SKM-1 treated with dmso at 0.1 percent for 144 hours (cell line): Measurements from ENCODE around the gene BEAN1.
"Not testable (repeated sequence)": the region's sequence is repeated elsewhere in the genome, so short reads cannot be mapped to it uniquely, and the experiment has no call there.

Experiments
- DNase-seq: peaks from one replicate; lab custom pipeline; 2025; ENCODE audit not compliant: unreplicated experiment; lab: John Stamatoyannopoulos, UW

The BEAN1 gene

GRCh38 chr16:66502020-66502913 lies 75.2 kb downstream of the BEAN1 start:
- DNase-seq, result peak; percentile 26

GRCh38 chr16:66503030-66503429 lies 75.9 kb downstream of the BEAN1 start:
- DNase-seq, result no peak

GRCh38 chr16:66503612-66504011 lies 76.5 kb downstream of the BEAN1 start:
- no peak for DNase-seq

- no peak for DNase-seq
Measured at GRCh38 chr16:66507731-66508239, 80.7 kb downstream of the BEAN1 start.

- DNase-seq, result no peak
Measured at GRCh38 chr16:66508248-66508913, 81.3 kb downstream of the BEAN1 start.

GRCh38 chr16:66508914-66509496 lies 81.9 kb downstream of the BEAN1 start:
- no peak for DNase-seq

GRCh38 chr16:66509576-66509975 lies 82.5 kb downstream of the BEAN1 start:
- DNase-seq, result no peak

- DNase-seq, result no peak
Measured at GRCh38 chr16:66510298-66510697, 83.2 kb downstream of the BEAN1 start.

GRCh38 chr16:66510711-66511601 lies 83.9 kb downstream of the BEAN1 start:
- DNase-seq, result no peak

GRCh38 chr16:66511602-66512271 lies 84.6 kb downstream of the BEAN1 start:
- DNase-seq, result no peak

- DNase-seq, result no peak
Measured at GRCh38 chr16:66512272-66513110, 85.4 kb downstream of the BEAN1 start.

- DNase-seq, result no peak
Measured at GRCh38 chr16:66513111-66513723, 86.1 kb downstream of the BEAN1 start.

- DNase-seq, result not testable (repeated sequence)
Measured at GRCh38 chr16:66514391-66514790, 87.3 kb downstream of the BEAN1 start.

GRCh38 chr16:66514980-66515595 lies 88.0 kb downstream of the BEAN1 start:
- DNase-seq, result not testable (repeated sequence)

- peak; percentile 21 for DNase-seq
Measured at GRCh38 chr16:66515596-66516508, 88.8 kb downstream of the BEAN1 start.

GRCh38 chr16:66516509-66516807 lies 89.4 kb downstream of the BEAN1 start:
- no peak for DNase-seq

- DNase-seq, result peak; percentile 99
Measured at GRCh38 chr16:66516808-66517585, 89.9 kb downstream of the BEAN1 start.
